Activated B cell treated with CpG ODN at 0.5 μM for 24 hours (primary cell): ENCODE results near the gene IRAK3. TPM values are rescaled to one million over a fixed set of nuclear protein-coding genes. Genes with fewer than 3 reads are reported as not detected.
"Not testable (repeated sequence)": the region's sequence is repeated elsewhere in the genome, so short reads cannot be mapped to it uniquely, and the experiment has no call there.

Source experiments
- ATAC-seq: fragments of 200-7000 bp; cut with Tn5 transposase; one replicate; pipeline ENCODE4 v1.10.0; 2021; ENCODE audit warnings: low read depth, mild to moderate bottlenecking, moderate library complexity
- CTCF ChIA-PET: fragments of 350-600 bp; sonication (Branson Sonifier 250); formaldehyde crosslinking; loops from one replicate; lab custom pipeline; 2021; ENCODE audit warnings: antibody characterized with exemption; lab: Charles Lee
- POLR2A ChIA-PET: fragments of 350-600 bp; sonication (Branson Sonifier 250); formaldehyde crosslinking; loops from one replicate; lab custom pipeline; 2021; ENCODE audit warnings: antibody characterized with exemption; lab: Charles Lee
- DNase-seq: peaks from one replicate; pipeline ENCODE4 v3.0.0; 2022
- H3K27ac Mint-ChIP-seq: one replicate; pipeline ENCODE4 v1.8.0; 2020; ENCODE audit warnings: mixed read lengths
- H3K27me3 Mint-ChIP-seq: one replicate; pipeline ENCODE4 v1.8.0; 2021; ENCODE audit warnings: mixed read lengths
- H3K36me3 Mint-ChIP-seq: one replicate; pipeline ENCODE4 v1.8.0; 2021; ENCODE audit warnings: low read depth, mixed read lengths
- H3K4me1 Mint-ChIP-seq: one replicate; pipeline ENCODE4 v1.8.0; 2021; ENCODE audit warnings: mixed read lengths
- H3K4me3 Mint-ChIP-seq: one replicate; pipeline ENCODE4 v1.8.0; 2020; ENCODE audit warnings: mild to moderate bottlenecking, mixed read lengths
- H3K9me3 Mint-ChIP-seq: one replicate; pipeline ENCODE4 v1.8.0; 2020; ENCODE audit warnings: mixed read lengths
- intact Hi-C: fragments of 100-400 bp; cut with micrococcal nuclease; formaldehyde crosslinking; loops from one replicate; pipeline ENCODE4 v1.15.1; 2024
- total RNA-seq: library from RNA; stranded (reverse); gene quantifications from 2 replicates; pipeline ENCODE4 v1.2.3, GENCODE V29; 2022
- TF ChIP-seq, protein P1 (sequence below): fragments of 200-600 bp; IDR thresholded peaks from one replicate; pipeline ENCODE4 v1.8.0; 2022; ENCODE audit warnings: antibody characterized with exemption, mild to moderate bottlenecking

The IRAK3 gene
- total RNA-seq, 1 donor from 2014 or later = 6.6 TPM

GRCh38 chr12:66206141-66206540, 17.1 kb downstream of the IRAK3 start:
- no peaks in the 10 kb centered on the region for H3K9me3 Mint-ChIP-seq
- no peak overlapping the region for H3K4me3 Mint-ChIP-seq
- H3K27me3 Mint-ChIP-seq = peaks cover 9% of the 10 kb centered on the region
- TF ChIP-seq, protein P1, sequence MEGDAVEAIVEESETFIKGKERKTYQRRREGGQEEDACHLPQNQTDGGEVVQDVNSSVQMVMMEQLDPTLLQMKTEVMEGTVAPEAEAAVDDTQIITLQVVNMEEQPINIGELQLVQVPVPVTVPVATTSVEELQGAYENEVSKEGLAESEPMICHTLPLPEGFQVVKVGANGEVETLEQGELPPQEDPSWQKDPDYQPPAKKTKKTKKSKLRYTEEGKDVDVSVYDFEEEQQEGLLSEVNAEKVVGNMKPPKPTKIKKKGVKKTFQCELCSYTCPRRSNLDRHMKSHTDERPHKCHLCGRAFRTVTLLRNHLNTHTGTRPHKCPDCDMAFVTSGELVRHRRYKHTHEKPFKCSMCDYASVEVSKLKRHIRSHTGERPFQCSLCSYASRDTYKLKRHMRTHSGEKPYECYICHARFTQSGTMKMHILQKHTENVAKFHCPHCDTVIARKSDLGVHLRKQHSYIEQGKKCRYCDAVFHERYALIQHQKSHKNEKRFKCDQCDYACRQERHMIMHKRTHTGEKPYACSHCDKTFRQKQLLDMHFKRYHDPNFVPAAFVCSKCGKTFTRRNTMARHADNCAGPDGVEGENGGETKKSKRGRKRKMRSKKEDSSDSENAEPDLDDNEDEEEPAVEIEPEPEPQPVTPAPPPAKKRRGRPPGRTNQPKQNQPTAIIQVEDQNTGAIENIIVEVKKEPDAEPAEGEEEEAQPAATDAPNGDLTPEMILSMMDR = no peak
- ChIA-PET CTCF (no interaction called here), POLR2A (no interaction called here)
- H3K27ac Mint-ChIP-seq = no peak overlapping the region
- DNase-seq (no peak), ATAC-seq (no peak)
- intact Hi-C loops = no loop called here
- H3K36me3 Mint-ChIP-seq = no peaks in the 10 kb centered on the region
- peaks cover 10% of the 10 kb centered on the region for H3K4me1 Mint-ChIP-seq

DNA sequence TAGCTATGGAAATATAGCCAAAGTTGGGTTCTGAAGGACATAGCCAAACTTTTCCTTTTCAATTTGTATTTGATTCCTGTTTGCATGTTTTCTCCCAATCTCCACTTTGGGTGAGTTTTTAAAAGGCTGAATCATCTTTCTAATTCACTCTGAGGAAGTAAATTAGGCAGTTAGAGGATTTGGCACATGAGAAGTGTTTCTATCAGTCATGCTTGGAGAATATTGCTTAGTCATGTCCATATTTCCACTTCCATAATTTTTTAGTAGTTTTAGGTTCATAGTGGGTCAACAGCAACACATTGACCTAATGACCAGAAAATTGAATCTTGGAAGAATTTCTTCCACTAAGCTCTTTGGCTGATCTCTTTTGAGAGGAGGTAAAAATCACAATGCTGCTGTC, 21.8 kb downstream of the IRAK3 start:
- intact Hi-C loops = loop anchor here (2.0 kb wide), 1 partner anchor 14 kb away; no protein-coding TSS in a partner anchor
- peaks cover 11% of the 10 kb centered on the region for H3K4me1 Mint-ChIP-seq
- no peak for ATAC-seq
- DNase-seq = no peak
- H3K9me3 Mint-ChIP-seq = no peaks in the 10 kb centered on the region
- peaks cover 5% of the 10 kb centered on the region for H3K27me3 Mint-ChIP-seq
- no peak overlapping the region for H3K27ac Mint-ChIP-seq
- CTCF ChIA-PET = no interaction called here
- TF ChIP-seq, protein P1 = no peak
- POLR2A ChIA-PET = no interaction called here
- H3K36me3 Mint-ChIP-seq = no peaks in the 10 kb centered on the region
- no peak overlapping the region for H3K4me3 Mint-ChIP-seq

DNA sequence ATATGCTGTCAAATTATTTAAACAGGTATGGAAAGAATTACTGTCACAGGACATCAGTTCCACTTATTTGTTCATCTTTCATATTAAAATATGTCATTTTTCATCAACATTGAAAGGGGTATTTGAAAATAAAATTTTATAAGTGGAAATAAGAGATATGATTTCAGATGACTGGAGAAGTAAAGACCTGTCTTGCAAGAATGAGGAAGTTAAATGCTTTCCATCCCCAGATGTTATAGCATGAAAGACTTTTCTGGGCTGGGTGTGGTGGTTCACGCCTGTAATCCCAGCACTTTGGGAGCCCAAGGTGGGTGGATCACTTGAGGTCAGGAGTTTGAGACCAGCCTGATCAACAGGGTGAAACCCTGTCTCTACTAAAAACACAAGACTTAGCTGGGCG, 22.6 kb downstream of the IRAK3 start:
- ATAC-seq = peak; percentile 28
- intact Hi-C loops = loop anchor here (2.0 kb wide), 1 partner anchor 15 kb away; no protein-coding TSS in a partner anchor

DNA sequence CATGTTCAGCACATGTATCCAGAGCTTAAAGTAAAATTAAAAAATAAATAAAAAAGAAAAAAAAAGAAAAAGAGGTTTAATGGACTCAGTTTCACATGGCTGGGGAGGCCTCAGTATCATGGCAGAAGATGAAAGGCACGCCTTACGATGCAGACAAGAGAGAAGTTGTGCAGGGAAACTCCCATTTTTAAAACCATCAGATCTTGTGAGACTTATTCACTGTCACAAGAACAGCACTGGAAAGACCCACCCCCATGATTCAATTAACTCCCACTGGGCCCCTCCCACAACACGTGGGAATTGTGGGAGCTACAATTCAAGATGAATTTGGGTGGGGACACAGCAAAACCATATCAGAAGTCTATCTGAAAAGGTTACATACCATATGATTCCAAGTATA, 24.0 kb downstream of the IRAK3 start:
- DNase-seq, H3K4me3 Mint-ChIP-seq, ATAC-seq, POLR2A ChIA-PET, intact Hi-C loops, H3K27me3 Mint-ChIP-seq, CTCF ChIA-PET, H3K9me3 Mint-ChIP-seq, H3K27ac Mint-ChIP-seq, H3K36me3 Mint-ChIP-seq: not testable (repeated sequence)
- H3K4me1 Mint-ChIP-seq = peaks cover 31% of the 10 kb centered on the region

More for the DNA sequence above, 22.6 kb downstream of the IRAK3 start:
- H3K36me3 Mint-ChIP-seq, POLR2A ChIA-PET, H3K4me3 Mint-ChIP-seq, H3K27me3 Mint-ChIP-seq, H3K27ac Mint-ChIP-seq, H3K9me3 Mint-ChIP-seq, CTCF ChIA-PET, DNase-seq: not testable (repeated sequence)
- peaks cover 17% of the 10 kb centered on the region for H3K4me1 Mint-ChIP-seq

- DNase-seq (no peak), ATAC-seq (peak; percentile 71)
- TF ChIP-seq, protein P1 = no peak
- Mint-ChIP-seq H3K27me3 (no peaks in the 10 kb centered on the region), H3K9me3 (peaks cover 1% of the 10 kb centered on the region), H3K4me1 (peaks cover 30% of the 10 kb centered on the region), H3K4me3 (peak overlapping the region; percentile 55), H3K27ac (peak overlapping the region; percentile 89), H3K36me3 (no peaks in the 10 kb centered on the region)
- intact Hi-C loops = loop anchor here (2.0 kb wide), 2 partner anchors 15 to 17 kb away; no protein-coding TSS in a partner anchor
- POLR2A ChIA-PET = interaction anchor here (0.6 to 4.1 kb wide), 5 partner anchors 14 to 1758 kb away, joined by 3 to 22 read pairs (median 4); partner anchors contain the start of gene TMBIM4
- CTCF ChIA-PET = interaction anchor here (0.8 to 1.5 kb wide), 2 partner anchors 17 to 49 kb away, joined by 3 to 4 read pairs; no protein-coding TSS in a partner anchor
Observed at GRCh38 chr12:66217342-66217917, 28.4 kb downstream of the IRAK3 start.

GRCh38 chr12:66228462-66228861, 39.4 kb downstream of the IRAK3 start:
- Mint-ChIP-seq H3K27ac (no peak overlapping the region), H3K27me3 (peaks cover 8% of the 10 kb centered on the region), H3K9me3 (no peaks in the 10 kb centered on the region), H3K4me1 (peaks cover 2% of the 10 kb centered on the region), H3K36me3 (no peaks in the 10 kb centered on the region), H3K4me3 (no peak overlapping the region)
- ATAC-seq (no peak), DNase-seq (no peak)
- ChIA-PET CTCF (no interaction called here), POLR2A (interaction anchor here (1.1 kb wide), 1 partner anchor 60 kb away, joined by 3 read pairs; no protein-coding TSS in a partner anchor)
- intact Hi-C loops = no loop called here
- TF ChIP-seq, protein P1 = no peak
